CD4-positive, alpha-beta memory T cell (primary cell): ENCODE data around the gene SLC44A2. TPM values are rescaled to one million over a fixed set of nuclear protein-coding genes. Genes with fewer than 3 reads are reported as not detected.

Experiments
- CTCF ChIA-PET: fragments of 350-600 bp; sonication (Branson Sonifier 250); formaldehyde crosslinking; loops from one replicate; lab custom pipeline; 2021; ENCODE audit warnings: inconsistent platforms; ENCODE audit not compliant: partially characterized antibody; lab: Charles Lee
- POLR2A ChIA-PET: fragments of 350-600 bp; sonication (Branson Sonifier 250); formaldehyde crosslinking; loops from one replicate; lab custom pipeline; 2021; ENCODE audit not compliant: partially characterized antibody; lab: Charles Lee
- DNase-seq, 5 donors: peaks; one replicate each; pipeline versions ENCODE4 v3.0.0 to v3.0.0-alpha.2; 2020 to 2022; ENCODE audit warnings: mixed read lengths in 1 of 5
- H3K27ac ChIP-seq: one replicate; pipeline ENCODE4 v1.7.0; 2013; ENCODE audit warnings: low read depth, low read length
- H3K27me3 ChIP-seq: 2 replicates; pipeline ENCODE4 v1.7.0; 2013; ENCODE audit warnings: mild to moderate bottlenecking, low read length, moderate library complexity; ENCODE audit not compliant: insufficient read depth
- H3K36me3 ChIP-seq: 2 replicates; pipeline ENCODE4 v1.7.0; 2013; ENCODE audit warnings: mild to moderate bottlenecking, low read length, moderate library complexity; ENCODE audit not compliant: insufficient read depth
- H3K4me1 ChIP-seq: 2 replicates; pipeline ENCODE4 v1.7.0; 2013; ENCODE audit warnings: mild to moderate bottlenecking, low read length, moderate library complexity; ENCODE audit not compliant: insufficient read depth
- H3K4me3 ChIP-seq, 2 donors: one replicate each; pipeline ENCODE4 v1.7.0; 2013; ENCODE audit warnings: low read length in 2 of 2, mild to moderate bottlenecking in 1 of 2
- H3K9me3 ChIP-seq, 2 donors: one replicate each; pipeline ENCODE4 v1.7.0; 2013; ENCODE audit warnings: low read length in 2 of 2, control low read depth in 1 of 2; ENCODE audit not compliant: control insufficient read depth in 1 of 2
- H3K27ac Mint-ChIP-seq, 7 donors: one replicate each; pipeline ENCODE4 v1.8.0; 2020 to 2021; ENCODE audit warnings: mixed read lengths in 7 of 7, mild to moderate bottlenecking in 6 of 7, inconsistent platforms in 3 of 7, moderate library complexity in 3 of 7
- H3K27me3 Mint-ChIP-seq, 2 donors: one replicate each; pipeline ENCODE4 v1.8.0; 2020 to 2021; ENCODE audit warnings: mixed read lengths in 2 of 2
- H3K36me3 Mint-ChIP-seq, 2 donors: one replicate each; pipeline ENCODE4 v1.8.0; 2020 to 2021; ENCODE audit warnings: mixed read lengths in 2 of 2, inconsistent platforms in 1 of 2, mild to moderate bottlenecking in 1 of 2
- H3K4me1 Mint-ChIP-seq, 4 donors: one replicate each; pipeline ENCODE4 v1.8.0; 2020 to 2021; ENCODE audit warnings: mixed read lengths in 4 of 4, mild to moderate bottlenecking in 1 of 4
- H3K4me3 Mint-ChIP-seq, 8 donors: one replicate each; pipeline ENCODE4 v1.8.0; 2020 to 2021; ENCODE audit warnings: mixed read lengths in 8 of 8, mild to moderate bottlenecking in 7 of 8, moderate library complexity in 6 of 8, inconsistent platforms in 3 of 8
- H3K9me3 Mint-ChIP-seq, 8 donors: one replicate each; pipeline ENCODE4 v1.8.0; 2020 to 2021; ENCODE audit warnings: mixed read lengths in 8 of 8, mild to moderate bottlenecking in 5 of 8, inconsistent platforms in 3 of 8, moderate library complexity in 1 of 8
- intact Hi-C: fragments of 100-400 bp; cut with micrococcal nuclease; formaldehyde crosslinking; loops from one replicate; pipeline ENCODE4 v1.15.1; 2023
- polyA plus RNA-seq, 2 donors: library from polyadenylated mRNA; unstranded; fragments of 300-500 nt; fragmentation: Illumina TruSeq; gene quantifications; one replicate each; pipeline ENCODE4 v1.2.3, GENCODE V29; 2021
- total RNA-seq, 2 experiments: library from RNA; stranded (reverse); gene quantifications; one replicate each; pipeline ENCODE4 v1.2.3, GENCODE V29; 2021

SLC44A2 gene
- total and polyA plus RNA-seq, 4 experiments from 2014 or later = 195 to 284 (median 204) TPM

GRCh38 chr19:10639836-10640235 is 14.5 kb downstream of the SLC44A2 start:
- no peaks in the 10 kb centered on the region for H3K27me3 Mint-ChIP-seq
- Histone ChIP-seq H3K4me1 (peaks cover 5% of the 10 kb centered on the region), H3K27ac (no peak overlapping the region), H3K27me3 (no peaks in the 10 kb centered on the region), H3K9me3 (no peaks in the 10 kb centered on the region), H3K4me3 (no peak overlapping the region), H3K36me3 (peaks cover 62% of the 10 kb centered on the region)
- ChIA-PET POLR2A (interaction anchor here (1.2 kb wide), 1 partner anchor 37 kb away, joined by 3 read pairs; no protein-coding TSS in a partner anchor), CTCF (interaction anchor here (2.2 kb wide), 1 partner anchor 58 kb away, joined by 6 read pairs; no protein-coding TSS in a partner anchor)
- DNase-seq = peak in 1 of 5 donors; percentile 28
- H3K9me3 Mint-ChIP-seq = no peaks in the 10 kb centered on the region
- peaks cover 7 to 24% (median 11%) of the 10 kb centered on the region in 4 donors for H3K4me1 Mint-ChIP-seq
- intact Hi-C loops = no loop called here
- peak overlapping the region in 3 of 7 donors; percentile 17 to 53 (median 36) for H3K27ac Mint-ChIP-seq
- no peak overlapping the region for H3K4me3 Mint-ChIP-seq
- H3K36me3 Mint-ChIP-seq = peaks cover 46 to 74% of the 10 kb centered on the region in 2 donors

GRCh38 chr19:10640361-10640760 is 15.0 kb downstream of the SLC44A2 start:
- Histone ChIP-seq H3K4me1 (peaks cover 5% of the 10 kb centered on the region), H3K36me3 (peaks cover 56% of the 10 kb centered on the region), H3K27me3 (no peaks in the 10 kb centered on the region), H3K9me3 (no peaks in the 10 kb centered on the region), H3K4me3 (no peak overlapping the region), H3K27ac (no peak overlapping the region)
- Mint-ChIP-seq H3K4me3 (no peak overlapping the region), H3K36me3 (peaks cover 41 to 69% of the 10 kb centered on the region in 2 donors), H3K4me1 (peaks cover 7 to 24% (median 12%) of the 10 kb centered on the region in 4 donors), H3K27ac (peak overlapping the region in 3 of 7 donors; percentile 10 to 66 (median 57)), H3K27me3 (no peaks in the 10 kb centered on the region), H3K9me3 (no peaks in the 10 kb centered on the region)
- ChIA-PET CTCF (interaction anchor here (1.0 to 13.5 kb wide), 2 partner anchors 38 to 58 kb away, joined by 4 to 473 read pairs; no protein-coding TSS in a partner anchor), POLR2A (interaction anchor here (1.0 to 1.9 kb wide), 2 partner anchors 37 to 59 kb away, joined by 3 to 5 read pairs; no protein-coding TSS in a partner anchor)
- intact Hi-C loops = no loop called here
- DNase-seq = peak in 1 of 5 donors; percentile 5

- peaks cover 7 to 24% (median 12%) of the 10 kb centered on the region in 4 donors for H3K4me1 Mint-ChIP-seq
- H3K36me3 ChIP-seq = peaks cover 50% of the 10 kb centered on the region
Observed at GRCh38 chr19:10641248-10641647, 15.9 kb downstream of the SLC44A2 start.

GRCh38 chr19:10642473-10643171 is 17.3 kb downstream of the SLC44A2 start:
- Histone ChIP-seq H3K4me3 (no peak overlapping the region), H3K27me3 (no peaks in the 10 kb centered on the region), H3K9me3 (no peaks in the 10 kb centered on the region), H3K4me1 (peaks cover 5% of the 10 kb centered on the region), H3K36me3 (peaks cover 36% of the 10 kb centered on the region), H3K27ac (no peak overlapping the region)
- H3K27ac Mint-ChIP-seq = peak overlapping the region in 1 of 7 donors; percentile 59
- no peaks in the 10 kb centered on the region for H3K27me3 Mint-ChIP-seq
- CTCF ChIA-PET = interaction anchor here (2.2 to 13.5 kb wide), 4 partner anchors 16 to 60 kb away, joined by 10 to 473 read pairs (median 32); no protein-coding TSS in a partner anchor
- intact Hi-C loops = no loop called here
- H3K9me3 Mint-ChIP-seq = no peaks in the 10 kb centered on the region
- POLR2A ChIA-PET = no interaction called here
- H3K4me3 Mint-ChIP-seq = no peak overlapping the region
- H3K4me1 Mint-ChIP-seq = peaks cover 7 to 24% (median 12%) of the 10 kb centered on the region in 4 donors
- H3K36me3 Mint-ChIP-seq = peaks cover 27 to 50% of the 10 kb centered on the region in 2 donors
- peak in 1 of 5 donors; percentile 20 for DNase-seq

More at GRCh38 chr19:10641248-10641647, 15.9 kb downstream of the SLC44A2 start:
- Histone ChIP-seq H3K27me3 (no peaks in the 10 kb centered on the region), H3K4me1 (peaks cover 5% of the 10 kb centered on the region), H3K27ac (no peak overlapping the region), H3K9me3 (no peaks in the 10 kb centered on the region), H3K4me3 (no peak overlapping the region)
- ChIA-PET CTCF (interaction anchor here (1.0 to 13.5 kb wide), 3 partner anchors 9 to 59 kb away, joined by 3 to 473 read pairs (median 4); no protein-coding TSS in a partner anchor), POLR2A (interaction anchor here (1.0 to 1.9 kb wide), 2 partner anchors 38 to 60 kb away, joined by 3 to 5 read pairs; no protein-coding TSS in a partner anchor)
- H3K36me3 Mint-ChIP-seq = peaks cover 36 to 64% of the 10 kb centered on the region in 2 donors
- no peaks in the 10 kb centered on the region for H3K27me3 Mint-ChIP-seq
- H3K27ac Mint-ChIP-seq = peak overlapping the region in 3 of 7 donors; percentile 54 to 85 (median 76)
- no peaks in the 10 kb centered on the region for H3K9me3 Mint-ChIP-seq
- peak in 1 of 5 donors; percentile 6 for DNase-seq
- no peak overlapping the region for H3K4me3 Mint-ChIP-seq
- intact Hi-C loops = no loop called here

- no peak overlapping the region for H3K27ac ChIP-seq
- DNase-seq = peak in 1 of 5 donors; percentile 25
- H3K4me1 Mint-ChIP-seq = peaks cover 5 to 26% (median 12%) of the 10 kb centered on the region in 4 donors
- ChIA-PET CTCF (interaction anchor here (0.7 to 13.5 kb wide), 22 partner anchors 9 to 282 kb away, joined by 3 to 473 read pairs (median 8); partner anchors contain the start of gene SLC44A2), POLR2A (interaction anchor here (0.6 to 3.0 kb wide), 8 partner anchors 9 to 1922 kb away, joined by 3 to 48 read pairs (median 8); partner anchors contain the start of gene QTRT1)
- H3K4me3 ChIP-seq = no peak overlapping the region
- peak overlapping the region; percentile 59 to 86 (median 75) for H3K27ac Mint-ChIP-seq
- peaks cover 29% of the 10 kb centered on the region for H3K36me3 ChIP-seq
- no peaks in the 10 kb centered on the region for H3K9me3 Mint-ChIP-seq
- peaks cover 21 to 44% of the 10 kb centered on the region in 2 donors for H3K36me3 Mint-ChIP-seq
- H3K27me3 Mint-ChIP-seq = no peaks in the 10 kb centered on the region
- H3K9me3 ChIP-seq = no peaks in the 10 kb centered on the region
- H3K27me3 ChIP-seq = no peaks in the 10 kb centered on the region
- H3K4me3 Mint-ChIP-seq = no peak overlapping the region
- H3K4me1 ChIP-seq = peaks cover 5% of the 10 kb centered on the region
- intact Hi-C loops = no loop called here
Observed at GRCh38 chr19:10643172-10643967, 18.0 kb downstream of the SLC44A2 start.

GRCh38 chr19:10643968-10644259 is 18.6 kb downstream of the SLC44A2 start:
- Mint-ChIP-seq H3K27me3 (no peaks in the 10 kb centered on the region), H3K27ac (peak overlapping the region; percentile 31 to 88 (median 75)), H3K36me3 (peaks cover 21 to 44% of the 10 kb centered on the region in 2 donors), H3K9me3 (no peaks in the 10 kb centered on the region), H3K4me3 (no peak overlapping the region), H3K4me1 (peaks cover 7 to 28% (median 12%) of the 10 kb centered on the region in 4 donors)
- ChIA-PET POLR2A (interaction anchor here (0.6 to 3.0 kb wide), 11 partner anchors 9 to 1922 kb away, joined by 3 to 48 read pairs (median 4); partner anchors contain the start of gene QTRT1), CTCF (interaction anchor here (0.7 to 13.5 kb wide), 31 partner anchors 8 to 281 kb away, joined by 3 to 473 read pairs (median 6); partner anchors contain the start of genes QTRT1 and SLC44A2)
- H3K4me1 ChIP-seq = peaks cover 5% of the 10 kb centered on the region
- H3K9me3 ChIP-seq = no peaks in the 10 kb centered on the region
- peaks cover 29% of the 10 kb centered on the region for H3K36me3 ChIP-seq
- H3K4me3 ChIP-seq = no peak overlapping the region
- no peak overlapping the region for H3K27ac ChIP-seq
- no peaks in the 10 kb centered on the region for H3K27me3 ChIP-seq
- peak in 1 of 5 donors; percentile 16 for DNase-seq
- intact Hi-C loops = loop anchor here (1.0 kb wide), 4 partner anchors 40 to 139 kb away; no protein-coding TSS in a partner anchor
